A549 (cell line): Measurements from ENCODE around the gene COBL. TPM values are rescaled to one million over a fixed set of nuclear protein-coding genes. Genes with fewer than 3 reads are reported as not detected.

Experiments used
- ATAC-seq, 2 experiments: fragments of 200-7000 bp in 1 of 2; fragments of >200 bp in 1 of 2; cut with Nextera tagmentation in 1 of 2; cut with Tn5 transposase in 1 of 2; 3 replicates each; pipeline versions ENCODE4 v1.8.0 to v1.9.1; 2018 to 2020; ENCODE audit warnings: mild to moderate bottlenecking in 1 of 2, moderate library complexity in 1 of 2
- CTCF ChIA-PET: fragments of 300-600 bp; sonication (Branson Sonifier 250); formaldehyde crosslinking; extraction: SDS; loops from one replicate; lab custom pipeline; 2021; ENCODE audit warnings: antibody characterized with exemption, inconsistent platforms; lab: Yijun Ruan, JAX
- POLR2A ChIA-PET: fragments of 350-600 bp; formaldehyde crosslinking; extraction: SDS; loops from one replicate; lab custom pipeline; 2021; ENCODE audit warnings: antibody characterized with exemption, inconsistent platforms; lab: Yijun Ruan, JAX
- DNase-seq, 2 experiments: peaks; one replicate each; pipeline versions ENCODE4 v3.0.0 to v3.0.0-alpha.2; 2011 to 2016; ENCODE audit warnings: low read depth in 1 of 2, low spot score in 1 of 2
- FAIRE-seq: peaks from 2 replicates; lab custom pipeline; 2011; peaks lifted over from hg19 to GRCh38; lab: Jason Lieb, UNC
- H3K27ac ChIP-seq, 2 experiments: fragments of >200 bp; sonication (Bioruptor Twin); formaldehyde crosslinking; 3 replicates each; pipeline ENCODE4 v1.5.1; 2016 to 2017
- H3K4me1 ChIP-seq: fragments of >200 bp; sonication (Bioruptor Twin); formaldehyde crosslinking; 3 replicates; pipeline ENCODE4 v1.6.1; 2016
- H3K4me2 ChIP-seq: fragments of >200 bp; sonication (Bioruptor Twin); formaldehyde crosslinking; 3 replicates; pipeline ENCODE4 v1.6.1; 2016
- H3K4me3 ChIP-seq: fragments of >200 bp; sonication (Bioruptor Twin); formaldehyde crosslinking; 3 replicates; pipeline ENCODE4 v1.5.1; 2016
- H3K9me3 ChIP-seq: fragments of >200 bp; sonication (Bioruptor Twin); formaldehyde crosslinking; 3 replicates; pipeline ENCODE4 v1.6.1; 2016
- CHD2 ChIP-seq: fragments of 150-350 bp; IDR thresholded peaks from 2 replicates; pipeline ENCODE4 v1.6.1; 2014; ENCODE audit warnings: low read length; ENCODE audit not compliant: partially characterized antibody
- CHD4 ChIP-seq: fragments of 200-600 bp; sonication (generic); IDR thresholded peaks from 2 replicates; pipeline ENCODE4 v1.6.1; 2016; ENCODE audit warnings: antibody characterized with exemption, mild to moderate bottlenecking, borderline replicate concordance
- FOXS1 ChIP-seq: fragments of 250-450 bp; sonication (Bioruptor Pico); IDR thresholded peaks from 2 replicates; pipeline ENCODE4 v1.5.0; 2020; ENCODE audit warnings: mild to moderate bottlenecking, moderate library complexity
- HDAC2 ChIP-seq: fragments of 200-600 bp; sonication (generic); IDR thresholded peaks from 2 replicates; pipeline ENCODE4 v1.6.1; 2016
- HES2 ChIP-seq: fragments of >200 bp; sonication (Bioruptor Twin); formaldehyde crosslinking; IDR thresholded peaks from 2 replicates; pipeline ENCODE4 v1.6.1; 2016
- HEYL ChIP-seq: fragments of 250-450 bp; sonication (Bioruptor Pico); IDR thresholded peaks from 2 replicates; pipeline ENCODE4 v1.8.0; 2021; ENCODE audit warnings: mild to moderate bottlenecking, moderate library complexity
- NFE2L2 ChIP-seq: fragments of 150-350 bp; conservative IDR thresholded peaks from 2 replicates; pipeline ENCODE4 v1.6.1; 2014; ENCODE audit warnings: low read length
- RAD21 ChIP-seq, 2 experiments: fragments of >200 bp in 1 of 2; sonication (Bioruptor Twin) in 1 of 2; formaldehyde crosslinking in 1 of 2; IDR thresholded peaks in 1 of 2; conservative IDR thresholded peaks in 1 of 2; 2 replicates in 1 of 2; 3 replicates in 1 of 2; pipeline ENCODE4 v1.6.1; 2012 to 2018; ENCODE audit warnings: inconsistent platforms in 1 of 2
- RARB ChIP-seq: fragments of 250-450 bp; sonication (Bioruptor Pico); IDR thresholded peaks from 2 replicates; pipeline ENCODE4 v1.8.0; 2021; ENCODE audit warnings: mild to moderate bottlenecking, moderate library complexity
- SMC3 ChIP-seq: fragments of >200 bp; sonication (Bioruptor Twin); formaldehyde crosslinking; IDR thresholded peaks from 3 replicates; pipeline ENCODE4 v1.6.1; 2018; ENCODE audit warnings: inconsistent platforms
- SREBF2 ChIP-seq: fragments of 450-650 bp; IDR thresholded peaks from 2 replicates; pipeline ENCODE4 v1.6.1; 2014; ENCODE audit warnings: mild to moderate bottlenecking, moderate library complexity
- USF2 ChIP-seq: fragments of 450-650 bp; IDR thresholded peaks from 2 replicates; pipeline ENCODE4 v1.6.1; 2014; ENCODE audit warnings: antibody characterized with exemption
- ZNF302 ChIP-seq: fragments of 250-450 bp; sonication (Bioruptor Pico); IDR thresholded peaks from 2 replicates; pipeline ENCODE4 v1.9.0; 2021; ENCODE audit warnings: inconsistent platforms, mild to moderate bottlenecking, moderate library complexity
- ZSCAN20 ChIP-seq: fragments of 250-450 bp; sonication (Bioruptor Pico); IDR thresholded peaks from 2 replicates; pipeline ENCODE4 v1.8.0; 2022; ENCODE audit warnings: mild to moderate bottlenecking, moderate library complexity
- WGBS: methylation state at CpG from one replicate; pipeline ENCODE4 v1.1.6; 2017; ENCODE audit errors: missing lambda C conversion rate; 5-methylcytosine and 5-hydroxymethylcytosine counted together
- polyA plus RNA-seq, 4 experiments: library from polyadenylated mRNA; depleted of rRNA in 3 of 4; stranded (reverse); fragments of >200 nt; fragmentation: RNase III in 1 of 4; extraction: RNeasy Plus Mini Kit Qiagen cat#74134 plus additional on column Dnase treatment in 1 of 4; gene quantifications; 2 replicates in 3 of 4; 3 replicates in 1 of 4; pipeline ENCODE4 v1.2.3, GENCODE V29; 2011 to 2017
- TF ChIP-seq, protein P1 (sequence below): fragments of 150-350 bp; IDR thresholded peaks from 2 replicates; pipeline ENCODE4 v1.6.1; 2014; ENCODE audit warnings: low read depth, mild to moderate bottlenecking, low read length
- TF ChIP-seq, protein P2 (sequence below): fragments of >200 bp; sonication (Bioruptor Twin); formaldehyde crosslinking; IDR thresholded peaks from 3 replicates; pipeline ENCODE4 v1.6.1; 2016
- TF ChIP-seq, protein P3 (sequence below): fragments of >200 bp; sonication (Bioruptor Twin); formaldehyde crosslinking; IDR thresholded peaks from 3 replicates; pipeline ENCODE4 v1.5.1; 2016

COBL gene
- polyA plus RNA-seq, 2 of the 4 experiments (the other 2 are of a cell fraction) = 1.5 to 7.4 TPM

DNA sequence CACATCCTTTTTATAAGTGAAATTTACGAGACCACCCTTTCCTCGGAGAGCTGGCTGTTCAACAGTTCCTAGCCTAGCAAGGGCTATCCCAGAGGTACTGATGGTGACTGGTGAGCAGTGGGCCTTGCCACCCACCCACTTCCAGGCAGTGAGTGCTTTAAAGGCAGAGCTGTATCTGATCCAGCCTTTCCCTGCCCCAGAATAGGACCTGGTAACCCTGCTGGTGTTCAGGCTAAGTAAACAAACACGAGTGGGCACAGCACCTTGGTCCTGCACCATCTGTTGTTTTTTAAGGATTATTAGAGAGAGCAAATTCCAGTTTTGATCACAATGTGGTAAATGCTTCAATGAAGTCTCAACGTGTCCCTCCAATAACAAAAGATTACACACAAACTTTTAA, 75.7 kb downstream of the COBL start (continued):
- TF ChIP-seq, protein P1, sequence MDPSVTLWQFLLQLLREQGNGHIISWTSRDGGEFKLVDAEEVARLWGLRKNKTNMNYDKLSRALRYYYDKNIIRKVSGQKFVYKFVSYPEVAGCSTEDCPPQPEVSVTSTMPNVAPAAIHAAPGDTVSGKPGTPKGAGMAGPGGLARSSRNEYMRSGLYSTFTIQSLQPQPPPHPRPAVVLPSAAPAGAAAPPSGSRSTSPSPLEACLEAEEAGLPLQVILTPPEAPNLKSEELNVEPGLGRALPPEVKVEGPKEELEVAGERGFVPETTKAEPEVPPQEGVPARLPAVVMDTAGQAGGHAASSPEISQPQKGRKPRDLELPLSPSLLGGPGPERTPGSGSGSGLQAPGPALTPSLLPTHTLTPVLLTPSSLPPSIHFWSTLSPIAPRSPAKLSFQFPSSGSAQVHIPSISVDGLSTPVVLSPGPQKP = no peak
- TF ChIP-seq ZNF302 (no peak), SMC3 (no peak), ZSCAN20 (CRISPR knock-in tag) (no peak), CHD2 (no peak), HDAC2 (no peak)
- TF ChIP-seq, protein P2, sequence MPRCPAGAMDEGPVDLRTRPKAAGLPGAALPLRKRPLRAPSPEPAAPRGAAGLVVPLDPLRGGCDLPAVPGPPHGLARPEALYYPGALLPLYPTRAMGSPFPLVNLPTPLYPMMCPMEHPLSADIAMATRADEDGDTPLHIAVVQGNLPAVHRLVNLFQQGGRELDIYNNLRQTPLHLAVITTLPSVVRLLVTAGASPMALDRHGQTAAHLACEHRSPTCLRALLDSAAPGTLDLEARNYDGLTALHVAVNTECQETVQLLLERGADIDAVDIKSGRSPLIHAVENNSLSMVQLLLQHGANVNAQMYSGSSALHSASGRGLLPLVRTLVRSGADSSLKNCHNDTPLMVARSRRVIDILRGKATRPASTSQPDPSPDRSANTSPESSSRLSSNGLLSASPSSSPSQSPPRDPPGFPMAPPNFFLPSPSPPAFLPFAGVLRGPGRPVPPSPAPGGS = no peak

GRCh38 chr7:51239691-51240090, 76.9 kb downstream of the COBL start:
- ATAC-seq = no peak
- FAIRE-seq = no peak
- WGBS = 65% methylated on average over 3 of the region's 3 CpGs

GRCh38 chr7:51238981-51239495, 77.6 kb downstream of the COBL start:
- CTCF ChIA-PET = no interaction called here
- FAIRE-seq (no peak), ATAC-seq (no peak), DNase-seq (no peak)
- TF ChIP-seq RARB (CRISPR knock-in tag) (no peak), HES2 (no peak), HEYL (CRISPR knock-in tag) (no peak), CHD4 (no peak), NFE2L2 (no peak), USF2 (no peak), SREBF2 (no peak)
- TF ChIP-seq, protein P3, sequence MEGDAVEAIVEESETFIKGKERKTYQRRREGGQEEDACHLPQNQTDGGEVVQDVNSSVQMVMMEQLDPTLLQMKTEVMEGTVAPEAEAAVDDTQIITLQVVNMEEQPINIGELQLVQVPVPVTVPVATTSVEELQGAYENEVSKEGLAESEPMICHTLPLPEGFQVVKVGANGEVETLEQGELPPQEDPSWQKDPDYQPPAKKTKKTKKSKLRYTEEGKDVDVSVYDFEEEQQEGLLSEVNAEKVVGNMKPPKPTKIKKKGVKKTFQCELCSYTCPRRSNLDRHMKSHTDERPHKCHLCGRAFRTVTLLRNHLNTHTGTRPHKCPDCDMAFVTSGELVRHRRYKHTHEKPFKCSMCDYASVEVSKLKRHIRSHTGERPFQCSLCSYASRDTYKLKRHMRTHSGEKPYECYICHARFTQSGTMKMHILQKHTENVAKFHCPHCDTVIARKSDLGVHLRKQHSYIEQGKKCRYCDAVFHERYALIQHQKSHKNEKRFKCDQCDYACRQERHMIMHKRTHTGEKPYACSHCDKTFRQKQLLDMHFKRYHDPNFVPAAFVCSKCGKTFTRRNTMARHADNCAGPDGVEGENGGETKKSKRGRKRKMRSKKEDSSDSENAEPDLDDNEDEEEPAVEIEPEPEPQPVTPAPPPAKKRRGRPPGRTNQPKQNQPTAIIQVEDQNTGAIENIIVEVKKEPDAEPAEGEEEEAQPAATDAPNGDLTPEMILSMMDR = no peak
- no peaks in the 10 kb centered on the region for H3K9me3 ChIP-seq
- no peak overlapping the region for H3K4me3 ChIP-seq
- POLR2A ChIA-PET = no interaction called here
- no peak overlapping the region for H3K27ac ChIP-seq
- no peaks in the 10 kb centered on the region for H3K4me1 ChIP-seq
- WGBS = 68% methylated on average over 4 of the region's 4 CpGs
- H3K4me2 ChIP-seq = no peak overlapping the region

More at GRCh38 chr7:51239691-51240090, 76.9 kb downstream of the COBL start:
- POLR2A ChIA-PET = no interaction called here
- no peak for TF ChIP-seq RAD21 (conservative IDR thresholded peaks at IDR 0.05 in 1 of 2, IDR thresholded peaks at IDR 0.05 in 1 of 2)
- no peak for TF ChIP-seq FOXS1 (CRISPR knock-in tag)
- TF ChIP-seq, protein P2 = no peak
- TF ChIP-seq, all 56 proteins: peak for 0
- CTCF ChIA-PET = interaction anchor here (2.2 kb wide), 1 partner anchor 127 kb away, joined by 12 read pairs; no protein-coding TSS in a partner anchor
- Histone ChIP-seq H3K4me1 (no peaks in the 10 kb centered on the region), H3K9me3 (no peaks in the 10 kb centered on the region), H3K4me2 (no peak overlapping the region), H3K4me3 (no peak overlapping the region), H3K27ac (no peak overlapping the region)
- DNase-seq = no peak
